Mucosa of stomach (tissue), 1 donor: ENCODE data around the gene ACBD6.

Experiments
- H3K27me3 ChIP-seq: one replicate; pipeline ENCODE4 v1.7.0; 2013; ENCODE audit warnings: mild to moderate bottlenecking, low read length; ENCODE audit not compliant: control insufficient read depth, insufficient read depth
- H3K36me3 ChIP-seq: one replicate; pipeline ENCODE4 v1.7.0; 2013; ENCODE audit warnings: low read length; ENCODE audit not compliant: control insufficient read depth, insufficient read depth
- H3K4me1 ChIP-seq: one replicate; pipeline ENCODE4 v1.7.0; 2013; ENCODE audit warnings: mild to moderate bottlenecking, low read length; ENCODE audit not compliant: control insufficient read depth, insufficient read depth
- H3K4me3 ChIP-seq: one replicate; pipeline ENCODE4 v1.7.0; 2013; ENCODE audit warnings: low read length
- H3K9ac ChIP-seq: one replicate; pipeline ENCODE4 v1.7.0; 2013; ENCODE audit warnings: mild to moderate bottlenecking, low read length, moderate library complexity
- H3K9me3 ChIP-seq: one replicate; pipeline ENCODE4 v1.7.0; 2013; ENCODE audit warnings: mild to moderate bottlenecking, low read length, moderate library complexity; ENCODE audit not compliant: control insufficient read depth
- donor health status: Pancreatic carcinoma.

ACBD6 gene

DNA sequence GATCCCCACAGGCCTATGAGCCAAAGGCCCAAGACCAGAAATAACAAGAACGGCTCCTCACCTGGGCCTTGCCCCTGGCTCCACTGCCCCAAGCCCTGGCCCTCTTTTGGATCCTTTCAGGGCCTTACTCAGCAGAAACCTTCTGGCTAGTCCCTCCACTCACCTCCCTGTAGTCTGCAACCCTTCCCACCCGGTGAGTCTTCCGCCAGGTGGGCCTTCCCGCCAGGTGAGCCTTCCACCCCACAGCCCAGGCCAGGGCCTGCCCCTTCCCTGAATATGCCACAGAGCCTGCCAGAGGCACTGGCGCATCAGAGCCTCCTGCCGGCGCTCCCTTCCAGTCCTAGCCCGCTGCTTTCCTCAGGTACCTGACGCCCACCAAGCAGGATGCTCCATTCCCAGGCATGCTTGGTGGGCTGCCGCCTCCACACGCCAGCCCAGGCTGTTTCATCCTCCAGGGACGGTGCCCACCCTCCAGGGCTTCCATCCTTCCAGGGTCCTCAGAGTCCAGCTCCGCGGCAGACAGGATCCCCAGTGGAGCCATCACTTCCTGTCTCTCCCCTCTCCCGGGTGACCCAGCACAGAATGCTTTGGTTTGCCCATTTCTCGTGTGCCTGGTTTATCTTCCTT, 251.4 kb downstream of the ACBD6 start:
- Histone ChIP-seq H3K9ac (no peak overlapping the region), H3K4me3 (no peak overlapping the region), H3K9me3 (no peaks in the 10 kb centered on the region), H3K27me3 (peaks cover 17% of the 10 kb centered on the region), H3K36me3 (no peaks in the 10 kb centered on the region), H3K4me1 (no peaks in the 10 kb centered on the region)

DNA sequence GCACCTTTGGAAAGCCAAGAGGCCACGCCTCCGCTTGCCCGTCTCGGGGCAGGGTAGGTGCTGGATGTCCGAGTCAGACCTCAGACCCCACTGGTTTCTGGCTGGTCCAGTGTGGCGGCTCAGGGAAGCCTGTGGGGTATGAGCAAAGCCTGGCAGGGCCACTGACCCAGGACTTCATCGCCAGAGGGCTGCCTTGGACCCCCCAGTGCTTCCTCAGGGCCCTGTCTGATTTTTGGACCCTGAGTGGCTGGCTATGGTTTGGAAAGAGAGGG, 251.9 kb downstream of the ACBD6 start:
- peaks cover 15% of the 10 kb centered on the region for H3K27me3 ChIP-seq
- H3K9ac ChIP-seq = no peak overlapping the region
- H3K36me3 ChIP-seq = no peaks in the 10 kb centered on the region
- no peaks in the 10 kb centered on the region for H3K9me3 ChIP-seq
- no peaks in the 10 kb centered on the region for H3K4me1 ChIP-seq
- H3K4me3 ChIP-seq = no peak overlapping the region

- H3K27me3 ChIP-seq = peaks cover 18% of the 10 kb centered on the region
- no peaks in the 10 kb centered on the region for H3K9me3 ChIP-seq
- no peaks in the 10 kb centered on the region for H3K4me1 ChIP-seq
- H3K4me3 ChIP-seq = no peak overlapping the region
- H3K9ac ChIP-seq = no peak overlapping the region
- no peaks in the 10 kb centered on the region for H3K36me3 ChIP-seq
These were observed 252.5 kb downstream of the ACBD6 start for GRCh38 chr1:180249725-180250498.

DNA sequence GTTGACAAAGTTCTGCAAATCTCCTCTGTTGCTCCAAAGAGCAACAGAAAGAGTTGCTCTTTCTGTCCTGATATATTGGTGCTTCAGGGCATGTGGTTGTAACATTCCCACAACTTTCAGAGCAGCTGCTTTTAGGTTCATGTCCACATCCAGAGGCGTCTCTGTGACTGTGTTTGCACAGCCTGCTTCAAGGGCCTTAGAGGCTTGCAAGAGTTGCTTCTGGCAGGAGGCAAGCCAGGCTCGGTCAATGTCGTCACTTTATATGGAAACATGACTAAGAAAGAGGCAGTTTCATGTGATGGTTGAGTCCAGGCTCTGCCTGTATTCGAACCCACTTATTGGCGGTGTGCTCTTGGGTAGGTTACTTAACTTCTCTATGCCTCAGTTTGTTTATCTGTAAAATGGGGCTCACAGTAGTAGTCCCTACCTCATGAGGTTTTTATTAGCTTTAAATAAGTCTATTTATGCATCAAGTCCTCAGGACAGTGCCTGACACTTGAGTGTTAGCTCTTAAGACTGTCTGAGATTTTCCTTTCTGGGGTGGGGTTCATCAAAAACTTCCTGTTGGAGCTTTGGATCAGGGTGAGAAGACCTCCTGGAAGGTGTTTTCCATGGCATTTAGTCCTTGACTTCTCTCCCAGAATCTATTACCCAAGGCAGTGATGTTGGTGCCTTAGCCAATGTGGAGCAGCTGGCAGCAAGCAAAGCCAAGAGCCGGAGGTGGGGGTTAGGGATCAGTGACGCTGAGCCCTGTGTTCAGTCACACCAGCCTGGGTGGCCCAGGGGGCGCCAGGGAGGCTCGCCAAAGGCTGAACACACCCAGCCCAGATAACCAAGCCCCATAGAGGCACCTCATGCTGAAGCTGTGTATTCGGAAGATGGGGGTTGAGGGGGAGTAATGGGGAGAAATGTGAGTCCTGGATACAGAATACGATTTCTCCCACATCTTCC, 253.4 kb downstream of the ACBD6 start:
- H3K4me1 ChIP-seq = no peaks in the 10 kb centered on the region
- no peaks in the 10 kb centered on the region for H3K9me3 ChIP-seq
- H3K4me3 ChIP-seq = no peak overlapping the region
- H3K9ac ChIP-seq = no peak overlapping the region
- no peaks in the 10 kb centered on the region for H3K36me3 ChIP-seq
- H3K27me3 ChIP-seq = peaks cover 18% of the 10 kb centered on the region

GRCh38 chr1:180248176-180248575, 254.2 kb downstream of the ACBD6 start:
- Histone ChIP-seq H3K4me3 (no peak overlapping the region), H3K27me3 (peaks cover 16% of the 10 kb centered on the region)

DNA sequence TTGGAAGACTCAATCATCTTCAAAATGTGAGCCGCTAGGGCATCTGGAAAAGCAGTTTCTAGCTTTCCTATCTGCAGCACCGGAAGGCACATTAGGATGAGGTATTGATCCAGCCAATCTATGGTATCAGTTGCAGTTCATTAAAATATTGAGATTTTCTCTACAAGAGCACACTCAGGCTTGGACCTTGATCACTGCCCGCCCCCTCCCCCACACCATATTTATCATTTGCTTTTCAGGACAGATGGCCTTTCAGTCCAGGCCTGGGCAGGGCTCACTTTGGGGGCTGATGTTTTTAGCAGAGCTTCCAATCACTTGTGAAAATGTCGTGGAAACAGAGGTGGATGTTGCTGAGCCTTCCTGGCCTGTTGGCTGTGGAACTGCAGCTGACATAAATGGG, 254.8 kb downstream of the ACBD6 start:
- H3K9ac ChIP-seq = no peak overlapping the region
- H3K9me3 ChIP-seq = no peaks in the 10 kb centered on the region
- H3K27me3 ChIP-seq = peaks cover 10% of the 10 kb centered on the region
- H3K4me3 ChIP-seq = no peak overlapping the region
- no peaks in the 10 kb centered on the region for H3K4me1 ChIP-seq
- no peaks in the 10 kb centered on the region for H3K36me3 ChIP-seq

More at GRCh38 chr1:180248176-180248575, 254.2 kb downstream of the ACBD6 start:
- H3K9ac ChIP-seq = no peak overlapping the region
- no peaks in the 10 kb centered on the region for H3K36me3 ChIP-seq
- H3K9me3 ChIP-seq = no peaks in the 10 kb centered on the region
- H3K4me1 ChIP-seq = no peaks in the 10 kb centered on the region

GRCh38 chr1:180247061-180247460, 255.3 kb downstream of the ACBD6 start:
- peaks cover 8% of the 10 kb centered on the region for H3K27me3 ChIP-seq
- no peaks in the 10 kb centered on the region for H3K36me3 ChIP-seq
- H3K4me1 ChIP-seq = no peaks in the 10 kb centered on the region
- H3K9ac ChIP-seq = no peak overlapping the region
- H3K9me3 ChIP-seq = no peaks in the 10 kb centered on the region
- no peak overlapping the region for H3K4me3 ChIP-seq

DNA sequence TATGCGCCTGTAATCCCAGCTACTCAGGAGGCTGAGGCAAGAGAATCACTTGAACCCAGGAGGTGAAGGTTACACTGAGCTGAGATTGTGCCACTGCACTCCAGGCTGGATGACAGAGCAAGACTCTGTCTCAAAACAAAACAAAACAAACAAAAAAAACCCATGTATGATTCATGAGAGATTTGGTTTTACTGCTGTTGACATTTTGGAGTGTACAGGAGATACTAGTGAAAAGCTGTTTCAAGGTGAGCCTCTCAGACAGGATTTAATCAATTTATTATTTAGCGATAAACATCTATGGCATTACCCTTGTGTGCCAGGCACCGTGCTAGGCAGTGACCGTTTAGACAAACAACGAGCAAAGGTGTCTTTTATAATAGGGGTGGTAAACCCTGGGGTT, 255.8 kb downstream of the ACBD6 start:
- no peak overlapping the region for H3K4me3 ChIP-seq
- H3K9ac ChIP-seq = no peak overlapping the region
- H3K4me1 ChIP-seq = no peaks in the 10 kb centered on the region
- H3K36me3 ChIP-seq = no peaks in the 10 kb centered on the region
- H3K9me3 ChIP-seq = no peaks in the 10 kb centered on the region
- H3K27me3 ChIP-seq = peaks cover 4% of the 10 kb centered on the region

DNA sequence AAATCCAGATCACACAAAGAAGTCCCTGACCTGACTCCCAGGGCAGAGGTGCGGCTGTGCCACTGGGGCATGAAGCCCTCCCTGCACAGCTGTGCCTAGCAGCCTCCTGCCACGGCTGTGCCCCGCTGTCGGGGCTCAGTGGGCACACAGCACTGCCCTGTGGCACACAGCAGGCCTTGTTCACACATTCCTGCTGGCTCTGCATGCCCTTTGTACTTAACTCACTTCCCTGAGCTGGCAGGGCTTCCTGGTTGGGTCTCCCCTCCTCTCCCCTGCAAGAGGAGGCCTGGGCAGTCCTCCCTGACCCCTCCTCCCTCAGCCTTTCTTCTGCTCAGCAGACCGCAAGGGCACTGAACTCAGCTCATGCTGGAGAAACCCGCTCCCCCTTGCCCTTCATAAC, 257.5 kb downstream of the ACBD6 start:
- Histone ChIP-seq H3K27me3 (peaks cover 19% of the 10 kb centered on the region), H3K9ac (no peak overlapping the region), H3K36me3 (no peaks in the 10 kb centered on the region), H3K4me1 (no peaks in the 10 kb centered on the region), H3K4me3 (no peak overlapping the region), H3K9me3 (no peaks in the 10 kb centered on the region)

GRCh38 chr1:180243517-180244221, 258.7 kb downstream of the ACBD6 start:
- Histone ChIP-seq H3K4me3 (no peak overlapping the region), H3K27me3 (peaks cover 31% of the 10 kb centered on the region), H3K9ac (no peak overlapping the region), H3K36me3 (no peaks in the 10 kb centered on the region), H3K9me3 (no peaks in the 10 kb centered on the region), H3K4me1 (no peaks in the 10 kb centered on the region)

GRCh38 chr1:180241716-180242544, 260.4 kb downstream of the ACBD6 start:
- Histone ChIP-seq H3K9me3 (no peaks in the 10 kb centered on the region), H3K4me3 (no peak overlapping the region), H3K36me3 (no peaks in the 10 kb centered on the region), H3K9ac (no peak overlapping the region), H3K27me3 (peaks cover 48% of the 10 kb centered on the region), H3K4me1 (no peaks in the 10 kb centered on the region)
